ENCODE measurements around the gene NCOA3.
A peak's percentile ranks its signal among the peaks of the same experiment; 100 is the strongest.

The NCOA3 gene

DNA sequence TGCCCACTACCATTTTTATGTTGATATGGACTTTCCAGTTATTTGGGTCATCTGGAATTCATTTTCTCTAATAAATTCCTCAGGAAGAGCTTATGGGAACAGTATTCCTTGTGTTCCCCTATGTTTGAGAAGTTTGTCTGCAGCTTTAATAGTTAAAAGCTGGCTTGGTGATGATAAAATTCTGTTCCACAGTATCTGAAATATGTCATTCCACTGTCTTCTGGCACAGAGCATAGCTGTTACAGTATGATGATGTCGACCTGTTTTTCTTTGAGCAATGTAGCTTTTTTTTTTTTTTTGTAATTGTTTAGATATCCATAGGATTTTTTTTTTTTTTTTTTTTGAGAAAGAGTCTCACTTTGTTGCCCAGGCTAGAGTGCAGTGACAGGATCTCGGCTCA is 43.2 kb downstream of the NCOA3 start:
- no peak overlapping the region for H3K4me3 ChIP-seq (ENCODE audit: low read depth, low read length, poor library complexity, severe bottlenecking)
- no peak overlapping the region for H3K27ac ChIP-seq (ENCODE audit: low read depth, low read length, poor library complexity, severe bottlenecking)
- H3K4me2 ChIP-seq (ENCODE audit: low read length) = no peak overlapping the region
- no peaks in the 10 kb centered on the region for H3K27me3 ChIP-seq (ENCODE audit: insufficient read depth, low read length)
- H3K36me3 ChIP-seq (ENCODE audit: insufficient read depth, low read length) = peaks cover 50% of the 10 kb centered on the region
- peaks cover 78% of the 10 kb centered on the region for H3K4me1 ChIP-seq (ENCODE audit: insufficient read depth, low read length, severe bottlenecking)
- no peaks in the 10 kb centered on the region for H3K9me2 ChIP-seq (ENCODE audit: low read depth, low read length)
- no peaks in the 10 kb centered on the region for H3K9me3 ChIP-seq (ENCODE audit: low read length)
- no peak overlapping the region for H3K9ac ChIP-seq (ENCODE audit: low read length)
- peaks cover 96% of the 10 kb centered on the region for H3K79me2 ChIP-seq (ENCODE audit: insufficient read depth, low read length)
- H3F3A ChIP-seq (ENCODE audit: insufficient read depth, low read length) = 0 out of 2 replicates have a peak, but pooled peaks cover 5% of the 10 kb centered on the region
- H4K20me1 ChIP-seq (ENCODE audit: insufficient read depth, low read length) = peaks cover 5% of the 10 kb centered on the region; the same call in 1 of the 2 replicates
- H2AFZ ChIP-seq (ENCODE audit: low read length) = no peak overlapping the region
- TF ChIP-seq, protein P1, sequence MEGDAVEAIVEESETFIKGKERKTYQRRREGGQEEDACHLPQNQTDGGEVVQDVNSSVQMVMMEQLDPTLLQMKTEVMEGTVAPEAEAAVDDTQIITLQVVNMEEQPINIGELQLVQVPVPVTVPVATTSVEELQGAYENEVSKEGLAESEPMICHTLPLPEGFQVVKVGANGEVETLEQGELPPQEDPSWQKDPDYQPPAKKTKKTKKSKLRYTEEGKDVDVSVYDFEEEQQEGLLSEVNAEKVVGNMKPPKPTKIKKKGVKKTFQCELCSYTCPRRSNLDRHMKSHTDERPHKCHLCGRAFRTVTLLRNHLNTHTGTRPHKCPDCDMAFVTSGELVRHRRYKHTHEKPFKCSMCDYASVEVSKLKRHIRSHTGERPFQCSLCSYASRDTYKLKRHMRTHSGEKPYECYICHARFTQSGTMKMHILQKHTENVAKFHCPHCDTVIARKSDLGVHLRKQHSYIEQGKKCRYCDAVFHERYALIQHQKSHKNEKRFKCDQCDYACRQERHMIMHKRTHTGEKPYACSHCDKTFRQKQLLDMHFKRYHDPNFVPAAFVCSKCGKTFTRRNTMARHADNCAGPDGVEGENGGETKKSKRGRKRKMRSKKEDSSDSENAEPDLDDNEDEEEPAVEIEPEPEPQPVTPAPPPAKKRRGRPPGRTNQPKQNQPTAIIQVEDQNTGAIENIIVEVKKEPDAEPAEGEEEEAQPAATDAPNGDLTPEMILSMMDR (IDR thresholded peaks at IDR 0.05; ENCODE audit: low read length) = no peak
- no peak for TF ChIP-seq EZH2 (IDR thresholded peaks at IDR 0.05; ENCODE audit: borderline replicate concordance, low read length)

DNA sequence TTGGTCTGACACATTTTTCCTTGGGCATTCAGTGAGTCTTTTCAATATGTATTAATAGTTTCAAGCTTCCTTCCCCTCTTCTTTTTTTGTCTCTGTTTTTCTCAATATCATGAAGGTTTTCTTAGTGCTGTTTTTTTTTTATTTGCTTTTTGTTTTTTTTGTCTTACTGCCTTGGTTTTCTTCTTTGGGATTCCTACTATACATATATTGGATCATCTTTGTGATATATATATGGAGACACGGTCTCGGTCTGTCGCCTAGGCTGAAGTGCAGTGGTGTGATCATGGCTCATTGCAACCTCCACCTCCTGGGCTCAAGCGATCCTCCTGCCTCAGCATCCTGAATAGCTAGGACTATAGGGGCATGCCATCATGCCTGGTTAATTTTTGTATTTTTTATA is 43.8 kb downstream of the NCOA3 start:
- H3K4me2 ChIP-seq (ENCODE audit: low read length) = no peak overlapping the region
- 0 out of 2 replicates have a peak, but pooled peaks cover 5% of the 10 kb centered on the region for H3F3A ChIP-seq (ENCODE audit: insufficient read depth, low read length)
- peaks cover 5% of the 10 kb centered on the region; the same call in 1 of the 2 replicates for H4K20me1 ChIP-seq (ENCODE audit: insufficient read depth, low read length)

DNA sequence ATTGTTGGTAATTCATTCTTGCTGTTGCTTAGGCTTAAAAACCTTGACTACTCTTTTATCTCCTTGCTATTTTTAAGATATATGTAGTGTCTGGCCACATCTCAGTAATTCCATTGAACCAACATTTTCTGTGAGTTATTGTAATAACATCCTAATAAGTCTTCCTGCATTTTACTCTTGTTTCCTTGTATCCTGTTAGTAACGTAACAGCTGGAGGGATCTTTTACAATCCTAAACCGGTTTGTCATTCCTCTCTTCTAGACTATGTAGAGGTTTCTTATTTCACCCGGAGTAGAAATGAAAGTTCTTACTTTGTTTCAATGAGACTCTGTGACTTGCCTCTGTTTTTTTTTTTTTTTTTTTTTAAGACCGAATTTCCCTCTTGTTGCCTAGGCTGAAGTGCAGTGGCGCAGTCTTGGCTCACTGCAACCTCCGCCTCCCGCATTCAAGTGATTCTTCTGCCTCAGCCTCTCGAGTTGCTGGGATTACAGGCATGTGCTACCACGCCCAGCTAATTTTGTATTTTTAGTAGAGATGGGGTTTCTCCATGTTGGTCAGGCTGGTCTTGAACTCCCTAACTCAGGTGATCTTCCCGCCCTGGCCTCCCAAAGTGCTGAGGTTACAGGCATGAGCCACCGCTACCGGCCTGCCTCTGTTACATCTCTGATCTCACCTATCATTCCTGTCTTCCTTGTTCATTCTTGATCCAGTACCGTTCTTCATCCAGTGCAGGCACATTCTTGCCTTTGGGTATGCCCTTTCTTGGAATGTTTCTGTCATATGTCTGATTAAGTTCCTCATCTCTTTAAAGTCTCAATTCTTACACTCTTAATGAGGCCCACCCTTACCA is 44.7 kb downstream of the NCOA3 start:
- Histone ChIP-seq H3K79me2 (ENCODE audit: insufficient read depth, low read length) (peaks cover 97% of the 10 kb centered on the region), H3K9me2 (ENCODE audit: low read depth, low read length) (no peaks in the 10 kb centered on the region), H2AFZ (ENCODE audit: low read length) (no peak overlapping the region), H3K4me1 (ENCODE audit: insufficient read depth, low read length, severe bottlenecking) (peaks cover 67% of the 10 kb centered on the region), H3K27me3 (ENCODE audit: insufficient read depth, low read length) (no peaks in the 10 kb centered on the region), H3K4me2 (ENCODE audit: low read length) (no peak overlapping the region), H3K9ac (ENCODE audit: low read length) (no peak overlapping the region), H4K20me1 (ENCODE audit: insufficient read depth, low read length) (peaks cover 2% of the 10 kb centered on the region; the same call in 1 of the 2 replicates), H3F3A (ENCODE audit: insufficient read depth, low read length) (no peaks in the 10 kb centered on the region), H3K36me3 (ENCODE audit: insufficient read depth, low read length) (peaks cover 59% of the 10 kb centered on the region), H3K27ac (ENCODE audit: low read depth, low read length, poor library complexity, severe bottlenecking) (no peak overlapping the region), H3K9me3 (ENCODE audit: low read length) (no peaks in the 10 kb centered on the region), H3K4me3 (ENCODE audit: low read depth, low read length, poor library complexity, severe bottlenecking) (no peak overlapping the region)
- TF ChIP-seq, protein P1 (IDR thresholded peaks at IDR 0.05; ENCODE audit: low read length) = no peak
- no peak for TF ChIP-seq EZH2 (IDR thresholded peaks at IDR 0.05; ENCODE audit: borderline replicate concordance, low read length)

More for the DNA sequence above, 43.8 kb downstream of the NCOA3 start:
- H3K4me1 ChIP-seq (ENCODE audit: insufficient read depth, low read length, severe bottlenecking) = peaks cover 74% of the 10 kb centered on the region
- H3K36me3 ChIP-seq (ENCODE audit: insufficient read depth, low read length) = peaks cover 50% of the 10 kb centered on the region
- H3K27ac ChIP-seq (ENCODE audit: low read depth, low read length, poor library complexity, severe bottlenecking) = peak overlapping the region; percentile 32
- TF ChIP-seq EZH2 (IDR thresholded peaks at IDR 0.05; ENCODE audit: borderline replicate concordance, low read length) = no peak
- TF ChIP-seq, protein P1 (IDR thresholded peaks at IDR 0.05; ENCODE audit: low read length) = no peak
- H3K9ac ChIP-seq (ENCODE audit: low read length) = no peak overlapping the region
- H3K27me3 ChIP-seq (ENCODE audit: insufficient read depth, low read length) = no peaks in the 10 kb centered on the region
- H3K4me3 ChIP-seq (ENCODE audit: low read depth, low read length, poor library complexity, severe bottlenecking) = no peak overlapping the region
- H2AFZ ChIP-seq (ENCODE audit: low read length) = no peak overlapping the region
- peaks cover 96% of the 10 kb centered on the region for H3K79me2 ChIP-seq (ENCODE audit: insufficient read depth, low read length)
- no peaks in the 10 kb centered on the region for H3K9me3 ChIP-seq (ENCODE audit: low read length)
- H3K9me2 ChIP-seq (ENCODE audit: low read depth, low read length) = no peaks in the 10 kb centered on the region

Data from OCI-LY1 (cell line).